ENCODE results near the gene TMEM52. TPM values are rescaled to one million over a fixed set of nuclear protein-coding genes. Genes with fewer than 3 reads are reported as not detected.

The TMEM52 gene
- total and polyA plus RNA-seq, 9 of the 15 experiments (the other 6 are each of a cell fraction or from before 2014, with no cell fraction given) = 0.37 to 22.5 (median 6.8) TPM

DNA sequence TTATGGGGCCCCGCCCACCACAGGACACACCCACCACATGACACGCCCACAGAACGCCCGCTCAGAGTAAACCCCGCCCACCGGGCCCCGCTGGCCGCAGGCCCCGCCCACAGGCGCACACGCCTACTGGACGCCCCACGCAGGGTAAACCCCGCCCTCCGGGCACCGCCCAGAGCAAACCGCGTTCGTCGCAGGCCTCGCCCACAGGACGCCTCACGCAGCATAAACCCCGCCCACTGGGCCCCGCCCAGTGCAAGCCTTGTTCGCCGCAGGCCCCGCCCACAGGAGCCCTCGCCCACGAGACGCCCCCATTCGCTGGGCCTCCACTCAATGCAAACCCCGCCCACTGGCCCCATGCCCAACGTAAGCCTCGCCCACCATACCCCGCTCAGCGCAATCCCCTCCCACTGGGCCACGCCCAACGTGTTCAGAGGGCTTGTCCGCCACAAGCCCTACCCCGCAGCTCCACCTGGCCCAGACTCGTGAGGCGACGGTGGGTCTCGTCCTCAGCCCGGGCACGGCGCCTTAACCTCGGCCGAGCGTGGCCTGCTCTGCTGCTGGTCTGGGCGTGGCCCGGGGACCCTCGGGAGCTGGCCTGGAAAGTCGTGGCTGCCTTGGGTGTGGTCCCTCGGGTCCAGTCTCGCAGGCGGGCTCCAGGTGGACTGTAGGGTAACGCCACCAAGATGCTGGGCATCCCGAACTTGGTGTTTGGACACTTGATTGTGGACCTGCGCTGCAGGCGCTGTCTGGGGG, 401 bp upstream of the TMEM52 start (continued):
- TF ChIP-seq FOXM1 (IDR thresholded peaks at IDR 0.05; ENCODE audit: low read depth) (no peak), FOXM1 (CRISPR knock-in tag; IDR thresholded peaks at IDR 0.05; ENCODE audit: low read depth) (no peak), ZNF239 (CRISPR knock-in tag; IDR thresholded peaks at IDR 0.05) (no peak), POLR2B (IDR thresholded peaks at IDR 0.05; ENCODE audit: low read depth, partially characterized antibody) (no peak), ARID1B (IDR thresholded peaks at IDR 0.05) (no peak), KDM4B (IDR thresholded peaks at IDR 0.05; ENCODE audit: borderline replicate concordance in 2 of 2, low read depth in 1 of 2) (no peak), MAFF (IDR thresholded peaks at IDR 0.05; ENCODE audit: low read length) (no peak), NR4A1 (CRISPR knock-in tag; IDR thresholded peaks at IDR 0.05) (no peak), NR4A1 (tag; IDR thresholded peaks at IDR 0.05) (no peak), PRMT5 (CRISPR knock-in tag; IDR thresholded peaks at IDR 0.05) (no peak), CBX3 (IDR thresholded peaks at IDR 0.05; ENCODE audit: borderline replicate concordance in 1 of 2, low read length in 2 of 2) (no peak), SRSF9 (IDR thresholded peaks at IDR 0.05; ENCODE audit: borderline replicate concordance, low read depth, low read length) (no peak), ZNF316 (IDR thresholded peaks at IDR 0.05) (no peak), ZNF57 (CRISPR knock-in tag; IDR thresholded peaks at IDR 0.05) (no peak), NCOA4 (IDR thresholded peaks at IDR 0.05; ENCODE audit: partially characterized antibody) (no peak), PRPF4 (IDR thresholded peaks at IDR 0.05; ENCODE audit: insufficient read depth, low read depth, low read length, poor library complexity, severe bottlenecking) (no peak), ELF4 (CRISPR knock-in tag; IDR thresholded peaks at IDR 0.05) (no peak), RBM34 (IDR thresholded peaks at IDR 0.05; ENCODE audit: borderline replicate concordance, insufficient read depth, low read length) (no peak; the same call in 1 of the 2 replicates), SAFB (IDR thresholded peaks at IDR 0.05; ENCODE audit: borderline replicate concordance, low read depth, low read length) (no peak)
- TF ChIP-seq, protein P1, sequence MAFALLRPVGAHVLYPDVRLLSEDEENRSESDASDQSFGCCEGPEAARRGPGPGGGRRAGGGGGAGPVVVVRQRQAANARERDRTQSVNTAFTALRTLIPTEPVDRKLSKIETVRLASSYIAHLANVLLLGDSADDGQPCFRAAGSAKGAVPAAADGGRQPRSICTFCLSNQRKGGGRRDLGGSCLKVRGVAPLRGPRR (CRISPR knock-in tag; IDR thresholded peaks at IDR 0.05) = no peak
- TF ChIP-seq, protein P2, sequence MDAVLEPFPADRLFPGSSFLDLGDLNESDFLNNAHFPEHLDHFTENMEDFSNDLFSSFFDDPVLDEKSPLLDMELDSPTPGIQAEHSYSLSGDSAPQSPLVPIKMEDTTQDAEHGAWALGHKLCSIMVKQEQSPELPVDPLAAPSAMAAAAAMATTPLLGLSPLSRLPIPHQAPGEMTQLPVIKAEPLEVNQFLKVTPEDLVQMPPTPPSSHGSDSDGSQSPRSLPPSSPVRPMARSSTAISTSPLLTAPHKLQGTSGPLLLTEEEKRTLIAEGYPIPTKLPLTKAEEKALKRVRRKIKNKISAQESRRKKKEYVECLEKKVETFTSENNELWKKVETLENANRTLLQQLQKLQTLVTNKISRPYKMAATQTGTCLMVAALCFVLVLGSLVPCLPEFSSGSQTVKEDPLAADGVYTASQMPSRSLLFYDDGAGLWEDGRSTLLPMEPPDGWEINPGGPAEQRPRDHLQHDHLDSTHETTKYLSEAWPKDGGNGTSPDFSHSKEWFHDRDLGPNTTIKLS (IDR thresholded peaks at IDR 0.05; ENCODE audit: borderline replicate concordance, low read depth) = no peak
- TF ChIP-seq, protein P3, sequence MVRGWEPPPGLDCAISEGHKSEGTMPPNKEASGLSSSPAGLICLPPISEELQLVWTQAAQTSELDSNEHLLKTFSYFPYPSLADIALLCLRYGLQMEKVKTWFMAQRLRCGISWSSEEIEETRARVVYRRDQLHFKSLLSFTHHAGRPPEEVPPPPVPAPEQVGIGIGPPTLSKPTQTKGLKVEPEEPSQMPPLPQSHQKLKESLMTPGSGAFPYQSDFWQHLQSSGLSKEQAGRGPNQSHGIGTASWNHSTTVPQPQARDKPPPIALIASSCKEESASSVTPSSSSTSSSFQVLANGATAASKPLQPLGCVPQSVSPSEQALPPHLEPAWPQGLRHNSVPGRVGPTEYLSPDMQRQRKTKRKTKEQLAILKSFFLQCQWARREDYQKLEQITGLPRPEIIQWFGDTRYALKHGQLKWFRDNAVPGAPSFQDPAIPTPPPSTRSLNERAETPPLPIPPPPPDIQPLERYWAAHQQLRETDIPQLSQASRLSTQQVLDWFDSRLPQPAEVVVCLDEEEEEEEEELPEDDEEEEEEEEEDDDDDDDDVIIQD (CRISPR knock-in tag; IDR thresholded peaks at IDR 0.05) = no peak
- TF ChIP-seq, protein P4, sequence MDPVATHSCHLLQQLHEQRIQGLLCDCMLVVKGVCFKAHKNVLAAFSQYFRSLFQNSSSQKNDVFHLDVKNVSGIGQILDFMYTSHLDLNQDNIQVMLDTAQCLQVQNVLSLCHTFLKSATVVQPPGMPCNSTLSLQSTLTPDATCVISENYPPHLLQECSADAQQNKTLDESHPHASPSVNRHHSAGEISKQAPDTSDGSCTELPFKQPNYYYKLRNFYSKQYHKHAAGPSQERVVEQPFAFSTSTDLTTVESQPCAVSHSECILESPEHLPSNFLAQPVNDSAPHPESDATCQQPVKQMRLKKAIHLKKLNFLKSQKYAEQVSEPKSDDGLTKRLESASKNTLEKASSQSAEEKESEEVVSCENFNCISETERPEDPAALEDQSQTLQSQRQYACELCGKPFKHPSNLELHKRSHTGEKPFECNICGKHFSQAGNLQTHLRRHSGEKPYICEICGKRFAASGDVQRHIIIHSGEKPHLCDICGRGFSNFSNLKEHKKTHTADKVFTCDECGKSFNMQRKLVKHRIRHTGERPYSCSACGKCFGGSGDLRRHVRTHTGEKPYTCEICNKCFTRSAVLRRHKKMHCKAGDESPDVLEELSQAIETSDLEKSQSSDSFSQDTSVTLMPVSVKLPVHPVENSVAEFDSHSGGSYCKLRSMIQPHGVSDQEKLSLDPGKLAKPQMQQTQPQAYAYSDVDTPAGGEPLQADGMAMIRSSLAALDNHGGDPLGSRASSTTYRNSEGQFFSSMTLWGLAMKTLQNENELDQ (CRISPR knock-in tag; IDR thresholded peaks at IDR 0.05; ENCODE audit: borderline replicate concordance) = no peak

Data from K562 (cell line).